Breast epithelium (tissue), 4 donors: ENCODE measurements around the gene CENPA. TPM values are rescaled to one million over a fixed set of nuclear protein-coding genes. Genes with fewer than 3 reads are reported as not detected.

ENCODE experiments used
- DNase-seq, 2 donors: peaks; one replicate each; pipeline ENCODE4 v3.0.0-alpha.2; 2019; ENCODE audit warnings: low spot score in 2 of 2
- H3K27ac ChIP-seq, 2 donors: fragments of 200-600 bp; sonication (generic) in 1 of 2; one replicate each; pipeline ENCODE4 v1.5.1; 2016 to 2019; ENCODE audit warnings: mild to moderate bottlenecking in 1 of 2
- H3K27me3 ChIP-seq, 2 donors: fragments of 200-600 bp; sonication (generic) in 1 of 2; one replicate each; pipeline versions ENCODE4 v1.5.1 to v1.6.0; 2017 to 2019; ENCODE audit warnings: control low read depth in 1 of 2, mild to moderate bottlenecking in 1 of 2
- H3K36me3 ChIP-seq: fragments of 200-600 bp; one replicate; pipeline ENCODE4 v1.5.1; 2019
- H3K4me1 ChIP-seq, 2 donors: fragments of 200-600 bp; sonication (generic); one replicate each; pipeline ENCODE4 v1.5.1; 2016 to 2019; ENCODE audit warnings: control low read depth in 1 of 2
- H3K4me3 ChIP-seq, 3 donors: fragments of 200-600 bp; sonication (generic); 1 replicate in 2 of 3; 2 replicates in 1 of 3; pipeline ENCODE4 v1.5.1; 2016 to 2019; ENCODE audit warnings: mild to moderate bottlenecking in 3 of 3, moderate library complexity in 2 of 3
- H3K9me3 ChIP-seq, 2 donors: fragments of 200-600 bp; sonication (generic) in 1 of 2; one replicate each; pipeline ENCODE4 v1.5.1; 2016 to 2019; ENCODE audit warnings: control low read depth in 1 of 2
- CTCF ChIP-seq, 3 donors: fragments of 450-650 bp; IDR thresholded peaks; one replicate each; pipeline ENCODE4 v1.5.1; 2016 to 2017; ENCODE audit warnings: antibody characterized with exemption in 3 of 3, mild to moderate bottlenecking in 3 of 3, moderate library complexity in 3 of 3
- POLR2A ChIP-seq: fragments of 450-650 bp; IDR thresholded peaks from one replicate; pipeline ENCODE4 v1.6.1; 2016; ENCODE audit warnings: antibody characterized with exemption, mild to moderate bottlenecking, moderate library complexity
- POLR2AphosphoS5 ChIP-seq, 3 donors: sonication (generic); formaldehyde crosslinking; IDR thresholded peaks; one replicate each; pipeline ENCODE4 v1.6.1; 2017; ENCODE audit warnings: antibody characterized with exemption in 3 of 3
- intact Hi-C: fragments of 100-400 bp; cut with DNase I; formaldehyde crosslinking; loops from one replicate; pipeline ENCODE4 v1.15.1; 2023; ENCODE audit warnings: low total_unique reads
- total RNA-seq, 3 donors: library from RNA; depleted of rRNA; stranded (reverse); fragments of >200 nt; gene quantifications; one replicate each; pipeline ENCODE4 v1.1.0, GENCODE V29; 2016

Gene CENPA
- total RNA-seq, 3 donors from 2014 or later, result 0.64 TPM; not detected in 2

- no peak overlapping the region for H3K4me3 ChIP-seq
- H3K4me1 ChIP-seq, result peaks cover 3 to 10% of the 10 kb centered on the region in 2 donors
- no peaks in the 10 kb centered on the region for H3K36me3 ChIP-seq
- no peak overlapping the region for H3K27ac ChIP-seq
- intact Hi-C loops, result no loop called here
- TF ChIP-seq POLR2A, result no peak
- TF ChIP-seq CTCF (IDR thresholded peaks at IDR 0.05), result no peak
- no peak for TF ChIP-seq POLR2AphosphoS5 (IDR thresholded peaks at IDR 0.05)
- no peak for DNase-seq
- no peaks in the 10 kb centered on the region for H3K27me3 ChIP-seq
- no peaks in the 10 kb centered on the region for H3K9me3 ChIP-seq
These were observed 22.8 kb upstream of the CENPA start for GRCh38 chr2:26763019-26763418.

GRCh38 chr2:26764078-26764887 lies 21.6 kb upstream of the CENPA start, which contains the start of gene SLC35F6:
Gene SLC35F6, plus strand, starts transcription at chr2:26764284. Its CDS starts 66 bp downstream, at chr2:26764350.
- intact Hi-C loops, result no loop called here
- H3K36me3 ChIP-seq, result no peaks in the 10 kb centered on the region
- peaks cover 5 to 11% of the 10 kb centered on the region in 2 donors for H3K4me1 ChIP-seq
- H3K27me3 ChIP-seq, result no peaks in the 10 kb centered on the region
- peak within 1 kb of the TSS; percentile 93 to 94 for H3K27ac ChIP-seq
- DNase-seq, result peak; percentile 65 to 75
- peak within 1 kb of the TSS; percentile 77 to 87 (median 82) for H3K4me3 ChIP-seq
- peak; percentile 88 for TF ChIP-seq POLR2A
- no peak for TF ChIP-seq CTCF (IDR thresholded peaks at IDR 0.05)
- peak; percentile 82 to 94 (median 92) for TF ChIP-seq POLR2AphosphoS5 (IDR thresholded peaks at IDR 0.05)
- no peaks in the 10 kb centered on the region for H3K9me3 ChIP-seq

GRCh38 chr2:26764906-26765305 lies 20.9 kb upstream of the CENPA start:
- intact Hi-C loops, result no loop called here
- TF ChIP-seq POLR2AphosphoS5 (IDR thresholded peaks at IDR 0.05) (no peak), POLR2A (no peak), CTCF (IDR thresholded peaks at IDR 0.05) (no peak)

GRCh38 chr2:26765475-26766200 lies 20.2 kb upstream of the CENPA start:
- Histone ChIP-seq H3K36me3 (no peaks in the 10 kb centered on the region), H3K4me3 (peak overlapping the region; percentile 77 to 87 (median 82)), H3K27ac (peak overlapping the region; percentile 93 to 94), H3K9me3 (no peaks in the 10 kb centered on the region), H3K27me3 (no peaks in the 10 kb centered on the region), H3K4me1 (peaks cover 8 to 19% of the 10 kb centered on the region in 2 donors)
- no peak for DNase-seq
- intact Hi-C loops, result no loop called here
- TF ChIP-seq POLR2AphosphoS5 (IDR thresholded peaks at IDR 0.05) (no peak), POLR2A (no peak), CTCF (IDR thresholded peaks at IDR 0.05) (no peak)

More at GRCh38 chr2:26764906-26765305, 20.9 kb upstream of the CENPA start:
- Histone ChIP-seq H3K4me3 (peak overlapping the region; percentile 77 to 87 (median 82)), H3K36me3 (no peaks in the 10 kb centered on the region), H3K9me3 (no peaks in the 10 kb centered on the region), H3K27me3 (no peaks in the 10 kb centered on the region), H3K27ac (peak overlapping the region; percentile 93 to 94), H3K4me1 (peaks cover 8 to 15% of the 10 kb centered on the region in 2 donors)
- no peak for DNase-seq
